Fibroblast of peridontal ligament (primary cell): Measurements from ENCODE around the gene TET3.

ENCODE experiments used
- DNase-seq: peaks from one replicate; pipeline ENCODE4 v3.0.0-alpha.2; 2010; ENCODE audit errors: extremely low read depth

TET3 gene

DNA sequence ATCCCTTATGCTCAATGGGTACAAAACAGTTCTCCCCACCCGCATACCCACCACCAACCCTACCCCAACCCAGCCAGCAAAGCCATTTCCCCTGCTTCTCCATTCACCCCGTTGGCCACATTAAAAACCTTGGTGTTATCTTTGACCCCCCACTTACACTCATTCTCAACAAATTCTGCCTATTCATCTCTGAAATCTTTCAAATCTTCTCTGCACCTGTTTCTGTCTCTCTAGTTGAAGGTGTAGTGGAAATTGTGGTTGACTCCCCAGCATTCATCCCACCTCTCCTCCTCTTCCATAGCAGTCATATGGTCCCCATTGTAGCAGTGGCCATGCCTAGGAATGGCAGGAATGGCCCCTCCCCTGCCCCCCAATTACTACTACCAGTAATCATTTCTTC, 20.5 kb upstream of the TET3 start:
- DNase-seq, result no peak

DNA sequence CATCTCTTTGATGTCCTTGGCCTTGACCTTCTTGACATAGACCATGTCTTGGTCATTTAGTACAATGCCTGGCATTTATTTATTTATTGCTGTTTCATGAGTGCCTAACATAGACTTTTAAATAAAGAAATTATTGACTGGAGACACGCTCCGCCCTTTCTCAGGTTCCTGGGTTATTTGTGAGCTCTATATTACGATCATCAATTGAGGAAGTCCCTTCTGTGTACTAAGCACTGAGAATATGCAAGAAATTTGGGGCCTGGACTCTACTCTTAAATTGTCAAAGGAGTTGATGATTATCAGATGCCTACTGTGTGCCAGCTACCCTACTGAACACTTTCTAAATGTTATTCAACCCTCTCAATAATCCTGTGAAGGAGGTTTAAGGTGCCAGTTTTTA, 19.7 kb upstream of the TET3 start:
- no peak for DNase-seq

DNA sequence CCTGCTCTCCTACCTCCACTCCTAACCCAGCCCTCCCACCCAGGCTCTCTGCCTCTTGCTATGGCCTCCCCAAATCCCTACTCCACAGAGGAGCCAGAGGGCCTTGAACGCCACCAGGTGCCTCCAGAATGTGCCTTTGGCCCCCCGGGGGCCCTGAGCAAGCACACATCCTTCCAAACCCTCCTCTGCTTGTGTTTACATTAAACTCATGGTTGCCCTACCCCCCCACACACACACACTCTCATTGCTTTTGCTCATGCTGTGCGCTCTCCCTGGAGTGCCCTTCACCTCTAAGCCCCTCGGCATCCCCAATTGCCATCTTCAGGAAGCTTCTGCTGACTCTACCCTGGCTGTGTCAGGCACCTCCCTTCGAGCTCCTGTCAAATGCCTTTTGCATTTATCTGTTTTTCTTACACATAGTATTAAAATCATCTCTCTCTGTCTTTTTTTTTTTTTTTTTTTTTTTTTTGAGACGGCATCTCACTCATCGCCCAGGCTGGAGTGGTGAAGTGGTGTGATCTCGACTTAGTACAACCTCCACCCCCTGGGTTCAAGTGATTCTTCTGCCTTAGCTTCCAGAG, 16.3 kb upstream of the TET3 start:
- no peak for DNase-seq

DNA sequence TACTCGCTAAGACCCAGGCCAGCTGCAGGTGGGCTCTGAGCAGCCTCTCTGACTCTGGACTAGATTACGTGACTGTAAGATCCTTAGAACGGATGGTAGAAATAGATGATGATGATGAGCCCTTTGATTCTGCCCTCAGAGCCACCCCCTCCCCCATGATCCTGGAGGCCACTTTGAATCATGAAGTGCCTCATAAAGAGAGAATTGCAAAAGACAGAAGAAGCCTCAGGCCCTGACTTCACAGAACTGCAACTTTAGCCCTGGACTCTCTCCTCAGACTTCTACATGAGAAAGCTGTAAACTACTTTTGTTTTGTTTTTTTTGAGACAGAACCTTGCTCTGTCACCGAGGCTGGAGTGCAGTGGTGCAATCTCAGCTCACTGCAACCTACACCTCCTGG, 15.4 kb upstream of the TET3 start:
- DNase-seq, result no peak

DNA sequence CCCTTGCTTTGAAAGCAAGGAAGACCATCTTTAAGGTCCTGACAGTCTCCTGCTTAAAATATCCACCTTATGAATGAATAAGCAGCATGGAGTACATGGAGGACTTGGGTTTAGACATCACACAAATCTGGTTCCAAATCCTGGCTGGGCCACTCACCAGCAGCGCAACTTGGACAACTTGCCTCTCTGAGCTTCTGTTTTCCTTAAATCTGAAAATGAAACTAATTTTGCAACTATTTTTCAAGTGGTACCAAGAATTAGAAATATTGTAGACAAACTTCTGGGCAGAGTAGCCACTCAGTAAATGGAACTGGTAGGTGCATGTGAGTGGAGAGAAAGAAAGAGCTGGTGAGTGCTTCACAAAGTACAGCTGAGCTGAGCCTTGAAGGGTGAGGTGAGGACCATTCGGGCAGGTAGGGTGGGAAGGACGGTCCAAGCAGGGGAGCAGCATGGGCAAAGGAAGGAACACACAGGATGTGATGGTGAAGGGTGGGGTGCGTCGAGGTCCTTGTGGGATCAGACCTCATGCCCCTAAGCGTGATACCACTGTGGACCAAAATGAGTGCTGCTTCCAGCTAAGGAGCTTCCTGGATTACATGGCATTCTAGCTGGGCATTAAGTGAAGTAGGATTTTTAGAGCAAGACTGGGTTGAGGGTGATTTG, 14.4 kb upstream of the TET3 start:
- DNase-seq, result no peak

DNA sequence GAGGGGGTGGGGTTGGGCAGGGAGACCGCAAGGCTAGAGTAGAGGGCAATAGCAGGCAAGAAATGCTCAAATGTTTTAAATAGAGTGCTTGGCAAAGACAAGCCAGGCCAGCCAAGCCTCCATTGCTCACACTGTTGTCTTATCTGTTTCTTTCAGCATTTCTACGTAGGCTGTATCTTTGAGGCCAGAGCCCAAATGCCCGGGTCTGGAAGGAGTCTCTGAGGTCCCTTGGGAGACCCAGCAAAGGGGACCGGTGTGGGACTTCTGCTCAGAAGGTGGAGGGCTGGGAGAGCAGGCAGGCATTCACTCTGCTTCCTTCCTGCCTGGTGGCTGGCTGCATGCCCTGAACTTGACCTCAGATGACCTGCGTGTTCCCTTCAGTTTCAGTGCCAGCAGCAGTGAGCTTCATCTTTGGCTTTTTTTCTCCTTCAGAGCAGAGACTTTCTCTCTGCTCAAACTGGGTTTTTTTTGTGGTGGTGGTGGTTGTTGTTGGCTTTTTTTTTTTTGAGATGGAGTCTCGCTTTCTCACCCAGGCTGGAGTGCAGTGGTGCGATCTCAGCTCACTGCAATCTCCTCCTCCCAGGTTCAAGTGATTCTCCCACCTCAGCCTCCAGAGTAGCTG, 13.7 kb upstream of the TET3 start:
- DNase-seq, result peak; percentile 23

DNA sequence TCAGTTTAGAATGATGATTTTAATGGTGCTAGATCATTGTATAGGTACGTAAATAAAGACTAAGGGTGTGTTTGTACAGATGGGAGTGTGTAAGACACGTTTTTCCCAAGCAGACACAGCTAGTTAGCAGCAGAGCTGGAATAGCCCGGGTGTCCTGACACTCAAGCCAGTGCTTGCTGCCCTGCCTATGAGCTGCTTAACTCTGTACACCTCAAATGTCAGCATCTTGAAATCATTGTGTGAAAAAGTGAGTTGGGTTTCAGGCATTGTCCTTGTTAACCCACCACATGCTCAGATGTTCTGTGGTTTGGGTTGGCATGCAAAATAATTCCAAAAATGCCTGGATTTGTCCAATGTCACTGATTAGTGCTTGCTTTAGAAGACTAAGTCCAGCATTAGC, 13.0 kb upstream of the TET3 start:
- peak; percentile 34 for DNase-seq

DNA sequence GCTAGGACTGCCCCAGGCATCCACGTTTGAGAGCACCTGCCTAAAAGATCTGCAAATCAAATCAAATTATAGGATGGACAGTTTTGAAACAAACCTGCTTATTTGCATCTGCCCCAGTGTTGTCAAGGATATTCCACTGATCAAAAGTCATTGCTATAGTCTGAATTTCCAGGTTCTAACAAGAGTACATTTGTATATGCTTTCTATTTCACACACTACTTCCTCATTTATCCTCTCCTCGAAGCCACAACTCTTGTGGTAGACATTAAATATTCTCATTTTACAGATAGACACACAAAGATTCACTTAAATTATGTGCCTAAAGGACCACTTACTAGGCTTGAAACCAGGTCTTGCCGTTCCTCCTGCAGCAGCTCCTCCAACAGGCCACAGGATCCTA, 11.9 kb upstream of the TET3 start:
- no peak for DNase-seq

DNA sequence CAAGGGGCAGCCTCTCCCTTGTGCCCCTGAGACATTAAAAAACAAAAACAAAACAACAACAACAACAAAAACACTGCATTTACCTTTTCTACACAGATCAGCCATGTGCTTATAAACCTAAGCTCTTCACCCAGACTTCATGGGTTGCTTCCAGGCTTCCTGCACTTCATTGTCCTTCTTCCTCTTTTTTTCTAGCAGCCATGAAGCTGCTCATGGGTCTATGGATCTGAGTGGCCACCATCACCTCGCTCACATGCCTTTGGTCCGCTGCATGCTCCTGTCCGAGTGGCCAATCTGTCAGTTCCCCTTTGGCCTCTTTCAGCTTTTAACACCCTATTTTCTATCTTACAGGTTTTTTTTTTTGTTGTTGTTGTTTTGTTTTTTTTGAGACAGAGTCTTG, 9.0 kb upstream of the TET3 start:
- DNase-seq, result no peak

DNA sequence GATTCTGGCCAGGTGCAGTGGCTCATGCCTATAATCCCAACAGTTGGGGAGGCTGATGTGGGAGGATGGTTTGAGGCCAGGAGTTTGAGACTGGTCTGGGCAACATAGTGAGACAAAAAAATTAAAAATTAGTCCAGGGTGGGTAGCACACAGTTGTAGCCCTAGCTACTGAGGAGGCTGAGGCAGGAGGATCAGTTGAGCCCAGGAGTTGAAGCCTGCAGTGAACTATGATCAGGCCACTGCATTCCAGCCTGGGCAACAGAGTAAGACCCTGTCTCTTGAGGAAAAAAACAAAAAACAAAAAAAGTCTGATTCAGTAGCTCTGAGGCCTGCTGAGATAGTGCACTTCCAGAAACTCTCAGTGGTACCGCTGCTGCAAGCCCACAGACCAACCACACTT, 7.9 kb upstream of the TET3 start:
- no peak for DNase-seq

DNA sequence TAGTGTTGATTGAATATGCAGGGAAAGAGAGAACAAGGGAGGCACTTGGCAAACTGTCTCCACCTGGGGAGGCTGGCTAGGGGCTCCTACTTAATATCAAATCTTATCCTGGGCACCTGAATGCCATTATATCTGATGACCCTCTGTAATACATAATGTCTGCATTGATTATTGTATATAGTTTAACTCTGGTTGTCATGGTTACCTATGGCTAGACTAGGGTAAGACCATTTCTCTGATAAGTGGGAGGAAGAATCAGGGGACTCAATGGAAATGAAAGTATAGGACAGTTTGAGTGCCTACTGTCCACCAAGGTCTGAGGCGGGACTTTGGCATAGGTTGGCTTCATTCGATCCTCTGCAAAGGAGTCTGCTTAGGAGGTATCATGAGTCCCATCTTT, 7.2 kb upstream of the TET3 start:
- DNase-seq, result no peak

DNA sequence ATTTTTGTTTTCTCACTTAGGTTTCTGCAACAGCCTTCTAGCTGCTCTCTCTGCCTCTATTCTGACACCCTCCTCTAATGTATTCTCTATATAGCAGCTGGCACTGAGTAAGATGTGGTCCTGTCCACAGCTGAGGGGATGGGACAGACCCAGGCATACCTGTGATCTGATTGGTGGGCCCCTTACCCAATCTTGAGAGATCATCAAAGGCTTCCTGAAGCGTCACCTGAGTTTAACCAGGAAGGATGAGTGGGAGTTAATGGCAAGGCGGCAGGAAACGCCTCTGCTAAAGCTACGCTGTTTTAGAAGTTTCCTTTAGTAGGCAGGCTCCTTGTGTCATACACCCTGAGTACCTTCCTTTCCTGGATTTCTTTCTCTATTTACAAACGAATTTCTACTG, 5.7 kb upstream of the TET3 start:
- no peak for DNase-seq

DNA sequence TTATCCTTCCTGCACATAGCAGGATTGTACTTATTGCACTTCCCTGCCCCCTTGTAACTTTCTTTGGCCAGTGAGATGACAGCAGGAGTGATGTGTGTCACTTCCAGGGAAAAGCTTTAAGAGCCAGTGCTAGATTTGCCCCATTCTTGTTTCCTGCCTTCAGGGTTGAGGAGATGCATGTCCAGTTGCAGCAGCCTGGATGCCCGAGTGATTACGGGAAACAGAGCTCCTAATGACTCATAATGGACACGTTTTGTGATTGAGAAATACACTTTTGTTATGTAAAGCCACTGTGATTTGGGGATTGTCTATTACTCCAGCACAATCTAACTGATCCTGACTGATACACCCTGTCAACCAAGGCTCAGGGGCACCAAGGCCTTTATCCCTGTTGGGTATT, 5.0 kb upstream of the TET3 start:
- peak; percentile 92 for DNase-seq

DNA sequence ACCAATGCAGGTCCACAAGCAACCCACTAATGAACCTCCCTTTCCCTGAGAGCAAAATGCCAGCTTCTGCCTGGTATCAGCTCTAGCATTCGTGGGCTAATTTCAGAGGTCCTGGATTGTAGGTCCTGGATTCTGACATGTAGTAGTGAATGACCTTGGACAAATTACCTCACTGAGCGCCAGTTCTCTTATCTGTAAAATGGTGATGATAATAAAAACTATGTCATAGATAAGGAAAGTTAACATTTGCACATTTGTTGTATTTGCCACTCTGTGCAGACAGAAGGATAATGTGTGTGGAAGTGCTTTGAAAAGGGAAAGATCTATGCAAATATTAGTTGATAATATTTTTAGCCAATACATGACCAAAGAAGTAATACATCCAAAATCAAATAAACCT, 4.1 kb upstream of the TET3 start:
- DNase-seq, result no peak

DNA sequence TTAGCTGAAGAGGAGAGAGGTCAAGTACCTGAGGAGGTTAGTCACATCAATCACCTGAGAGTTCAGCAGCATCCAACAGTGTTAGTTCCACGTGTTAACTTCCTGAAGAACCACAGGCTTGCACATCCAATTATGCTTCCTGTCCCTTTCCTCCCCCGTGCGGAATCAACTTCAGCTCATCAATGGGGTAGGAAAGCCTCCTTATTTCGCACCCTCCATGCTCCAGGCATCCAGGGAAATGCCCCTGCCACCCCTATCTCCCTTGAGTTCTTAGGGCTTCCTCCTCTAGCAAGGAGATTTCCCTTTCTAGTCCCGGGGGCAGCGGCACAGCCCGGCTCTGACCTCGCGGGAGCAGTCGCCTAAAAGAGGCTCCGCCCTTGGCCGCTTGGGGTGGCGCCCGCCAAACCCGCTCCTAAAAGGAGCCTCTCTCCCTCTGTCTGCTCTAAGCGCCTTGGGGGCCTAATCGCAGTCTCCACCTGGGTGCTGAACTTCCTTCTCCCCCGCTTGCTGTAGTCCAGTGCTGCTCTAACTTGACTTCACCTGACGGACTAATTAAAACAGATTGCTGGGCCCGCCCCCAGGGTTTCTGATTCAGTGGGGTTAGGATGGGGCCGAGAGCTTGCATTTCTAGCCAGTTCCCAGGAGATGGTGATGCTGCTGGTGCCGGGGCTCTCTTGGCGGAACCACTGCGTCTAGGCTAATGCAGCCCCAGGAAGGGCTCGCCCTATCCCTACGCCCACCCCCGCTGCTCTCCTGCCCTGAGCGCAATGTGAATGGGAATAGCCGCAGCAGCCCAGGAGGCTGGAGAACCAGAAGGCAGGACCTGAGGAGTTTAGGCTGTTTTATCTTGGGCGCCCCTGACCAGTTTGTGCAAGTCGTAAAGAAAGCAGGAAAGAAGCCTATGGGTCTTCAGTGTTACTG, 3.4 kb upstream of the TET3 start:
- DNase-seq, result no peak

DNA sequence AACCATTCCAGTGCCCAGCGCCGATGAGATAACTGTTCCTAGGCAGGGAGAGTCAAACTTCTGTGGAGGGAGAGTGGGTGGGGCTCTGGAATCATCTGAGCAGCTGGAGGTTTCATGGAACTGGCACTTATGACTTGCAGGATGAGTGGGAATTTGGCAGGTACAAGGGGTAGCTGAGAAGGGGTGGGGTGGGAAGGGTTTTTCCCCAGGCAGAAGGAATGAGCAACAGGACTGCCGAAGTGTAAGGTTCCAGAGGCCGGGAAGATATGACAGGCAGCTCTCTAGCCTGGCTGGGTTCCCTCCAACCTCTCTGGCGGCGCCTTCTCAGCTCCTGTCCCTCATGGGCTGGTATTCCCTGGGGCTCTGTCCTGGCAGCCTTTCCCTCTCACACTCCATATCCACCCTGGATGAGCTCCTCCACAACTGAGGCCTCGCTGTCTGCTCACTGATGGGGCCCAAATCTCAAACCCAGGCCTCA, 2.5 kb upstream of the TET3 start:
- peak; percentile 38 for DNase-seq

DNA sequence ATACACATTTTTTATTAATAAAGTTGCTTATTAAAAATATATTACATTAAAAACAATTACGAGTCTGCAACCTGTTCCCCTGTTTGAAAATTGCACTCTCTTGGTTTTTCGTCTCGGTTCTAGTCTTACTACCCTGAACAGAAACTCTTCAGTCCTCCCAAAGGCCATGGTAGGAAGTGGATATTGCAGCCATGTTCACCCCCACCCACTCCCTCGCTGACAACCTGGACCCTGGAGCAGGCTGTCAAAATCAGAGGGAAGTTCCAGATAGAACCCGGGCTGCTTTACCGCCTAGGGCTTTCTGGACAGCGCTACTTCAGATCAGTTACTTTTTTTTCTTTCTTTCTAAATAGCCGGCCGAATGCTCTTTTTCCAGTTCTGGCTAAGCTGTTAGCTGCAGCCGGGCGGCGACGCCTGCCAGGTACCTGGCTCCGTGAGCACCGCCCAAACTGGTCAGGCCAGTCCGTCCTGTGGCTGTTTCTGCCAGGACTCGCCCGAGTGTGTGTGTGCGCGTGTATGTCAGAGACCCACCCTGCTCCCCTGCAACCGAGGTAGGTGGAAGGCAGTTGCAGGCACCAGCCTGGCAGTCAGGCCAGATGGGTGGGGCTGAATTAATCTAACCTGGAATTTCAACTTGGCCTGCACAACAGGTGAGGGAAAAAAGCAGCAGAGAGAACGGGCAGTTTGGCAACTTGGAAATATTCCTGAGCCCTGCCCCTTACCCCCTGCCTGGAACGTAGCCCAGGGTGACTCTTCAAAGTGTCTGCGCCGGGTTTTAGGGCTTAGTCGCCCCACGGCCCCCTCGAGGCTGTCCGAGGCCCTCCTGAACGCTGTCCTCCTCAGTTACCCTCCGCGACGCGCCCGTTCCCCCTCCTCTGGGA, 1.1 kb upstream of the TET3 start:
- DNase-seq, result no peak

DNA sequence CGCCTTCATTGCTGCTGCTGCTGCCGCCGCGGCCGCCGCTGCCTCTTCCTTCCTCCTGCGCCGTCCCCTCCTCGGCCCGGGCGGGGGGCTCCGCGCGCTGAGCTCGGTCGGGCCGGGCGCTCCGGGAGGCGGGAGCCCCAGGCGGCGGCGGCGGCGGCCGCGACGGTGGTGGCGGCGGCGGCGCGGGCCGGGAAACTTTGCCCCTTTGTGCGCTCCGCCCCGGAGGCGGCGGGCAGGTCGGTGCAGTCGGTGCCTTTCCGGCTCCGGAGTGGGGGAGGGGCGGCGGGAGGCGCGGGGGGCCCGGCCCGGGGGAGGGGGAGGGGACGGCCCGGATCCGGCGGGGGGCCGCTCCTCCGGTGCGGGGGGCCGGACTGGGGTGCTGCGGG, 205 bp downstream of the TET3 start:
- DNase-seq, result no peak

DNA sequence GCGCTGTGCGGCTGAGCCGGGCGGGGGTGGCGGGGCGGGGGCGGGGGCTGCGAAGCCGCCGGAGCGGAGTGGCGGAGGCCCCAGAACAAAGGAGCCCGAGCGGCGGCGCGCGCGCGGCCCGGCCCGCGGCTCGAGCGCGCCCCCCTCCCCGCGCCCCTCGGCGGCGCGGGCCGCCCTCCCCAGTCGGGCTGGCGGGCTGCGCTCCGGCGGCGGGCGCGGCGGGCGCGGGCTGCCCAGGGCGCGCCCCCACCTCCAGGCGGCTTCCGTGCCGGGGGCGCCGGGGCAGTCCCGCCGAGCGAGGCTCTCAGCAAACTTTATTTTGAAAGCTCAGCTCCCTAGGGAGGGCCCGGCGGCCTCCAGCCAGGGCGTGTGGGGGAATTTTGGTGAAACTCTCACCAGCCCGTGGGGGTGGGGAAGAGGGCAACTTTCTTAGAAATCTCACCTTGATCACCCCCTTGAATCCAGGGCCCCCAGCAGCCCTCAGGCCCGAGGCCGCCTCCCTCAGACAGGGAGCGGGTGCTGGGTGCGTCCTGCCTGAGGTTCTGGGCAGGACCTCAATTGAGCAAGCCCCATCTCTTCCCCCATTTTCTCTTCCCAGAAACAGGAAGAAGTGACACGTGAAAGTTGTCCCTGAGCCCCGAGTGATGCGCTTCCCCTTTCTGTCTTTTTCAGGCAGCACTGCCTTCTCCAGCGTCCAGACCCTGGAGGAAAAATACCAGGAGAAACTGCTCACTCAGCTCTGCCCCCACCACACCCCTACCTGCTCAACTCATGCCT, 786 bp downstream of the TET3 start:
- no peak for DNase-seq

DNA sequence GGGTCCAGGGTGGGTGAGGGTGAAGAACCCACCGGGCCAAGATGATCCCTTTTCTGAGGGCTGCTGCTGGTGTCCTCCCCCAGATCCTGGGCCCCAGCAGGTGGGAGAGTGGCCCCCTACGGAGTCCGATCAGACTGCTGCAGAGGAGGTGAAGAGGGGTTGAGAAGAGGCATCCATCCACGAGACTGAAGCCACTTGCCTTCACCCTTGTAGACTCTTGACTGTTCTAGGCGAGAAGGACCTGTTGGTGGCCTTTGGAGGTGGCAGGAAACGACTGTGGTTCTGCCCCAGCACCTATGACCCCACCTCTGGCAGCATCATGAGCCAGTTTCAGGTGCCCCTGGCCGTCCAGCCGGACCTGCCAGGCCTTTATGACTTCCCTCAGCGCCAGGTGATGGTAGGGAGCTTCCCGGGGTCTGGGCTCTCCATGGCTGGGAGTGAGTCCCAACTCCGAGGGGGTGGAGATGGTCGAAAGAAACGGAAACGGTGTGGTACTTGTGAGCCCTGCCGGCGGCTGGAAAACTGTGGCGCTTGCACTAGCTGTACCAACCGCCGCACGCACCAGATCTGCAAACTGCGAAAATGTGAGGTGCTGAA, 1.5 kb downstream of the TET3 start:
- DNase-seq, result no peak
